NCI-H82 treated with DMSO at 0.1 percent for 48 hours (cell line): ENCODE data around the gene FGF14.
A peak's percentile ranks its signal among the peaks of the same experiment; 100 is the strongest.

Experiments used
- DNase-seq: peaks from one replicate; lab custom pipeline; 2025; ENCODE audit not compliant: unreplicated experiment; lab: John Stamatoyannopoulos, UW

FGF14 gene

GRCh38 chr13:102260256-102260655, 141.6 kb downstream of the FGF14 start:
- DNase-seq = no peak

GRCh38 chr13:102255409-102255808, 146.4 kb downstream of the FGF14 start:
- no peak for DNase-seq

GRCh38 chr13:102251817-102252216, 150.0 kb downstream of the FGF14 start:
- no peak for DNase-seq

GRCh38 chr13:102250448-102250847, 151.4 kb downstream of the FGF14 start:
- no peak for DNase-seq

GRCh38 chr13:102244607-102245227, 157.1 kb downstream of the FGF14 start:
- no peak for DNase-seq

GRCh38 chr13:102240110-102240509, 161.7 kb downstream of the FGF14 start:
- DNase-seq = no peak

- peak; percentile 70 for DNase-seq
These were observed 164.6 kb downstream of the FGF14 start for GRCh38 chr13:102237230-102237629.

GRCh38 chr13:102236830-102237229, 165.0 kb downstream of the FGF14 start:
- DNase-seq = no peak

- no peak for DNase-seq
These were observed 165.5 kb downstream of the FGF14 start for GRCh38 chr13:102236341-102236740.

- no peak for DNase-seq
These were observed 166.2 kb downstream of the FGF14 start for GRCh38 chr13:102235689-102236088.

- no peak for DNase-seq
These were observed 167.2 kb downstream of the FGF14 start for GRCh38 chr13:102234618-102235017.

- no peak for DNase-seq
These were observed 168.2 kb downstream of the FGF14 start for GRCh38 chr13:102233566-102234208.

- no peak for DNase-seq
These were observed 170.4 kb downstream of the FGF14 start for GRCh38 chr13:102231479-102231878.

GRCh38 chr13:102227741-102228140, 174.1 kb downstream of the FGF14 start:
- DNase-seq = peak; percentile 81

- DNase-seq = no peak
These were observed 175.3 kb downstream of the FGF14 start for GRCh38 chr13:102226591-102226990.

- no peak for DNase-seq
These were observed 176.0 kb downstream of the FGF14 start for GRCh38 chr13:102225892-102226291.

- peak; percentile 89 for DNase-seq
These were observed 181.1 kb downstream of the FGF14 start for GRCh38 chr13:102220681-102221228.

GRCh38 chr13:102214956-102215355, 186.9 kb downstream of the FGF14 start:
- no peak for DNase-seq

- DNase-seq = no peak
These were observed 189.1 kb downstream of the FGF14 start for GRCh38 chr13:102212729-102213128.

GRCh38 chr13:102208347-102208746, 193.5 kb downstream of the FGF14 start:
- no peak for DNase-seq

GRCh38 chr13:102207680-102208342, 194.0 kb downstream of the FGF14 start:
- DNase-seq = no peak

- peak; percentile 16 for DNase-seq
These were observed 198.1 kb downstream of the FGF14 start for GRCh38 chr13:102203718-102204117.
